Mammary epithelial cell (primary cell): Measurements from ENCODE around the gene KIF26A.

Experiments
- CTCF ChIP-seq, 2 donors: IDR thresholded peaks in 1 of 2; conservative IDR thresholded peaks in 1 of 2; 2 replicates each; pipeline ENCODE4 v1.5.1; 2011 to 2012; ENCODE audit warnings: inconsistent platforms in 2 of 2, low read length in 2 of 2, mild to moderate bottlenecking in 2 of 2, control low read depth in 1 of 2, low read depth in 1 of 2; ENCODE audit not compliant: insufficient read depth in 1 of 2; ENCODE audit errors: extremely low read depth in 1 of 2
- EZH2 ChIP-seq: IDR thresholded peaks from 2 replicates; pipeline ENCODE4 v1.6.1; 2012; ENCODE audit warnings: low read length, inconsistent platforms, borderline replicate concordance

- TF ChIP-seq CTCF (conservative IDR thresholded peaks at IDR 0.05 in 1 of 2, IDR thresholded peaks at IDR 0.05 in 1 of 2; ENCODE audit: extremely low read depth in 1 of 2, insufficient read depth in 1 of 2, low read depth in 1 of 2, low read length in 2 of 2) (no peak), EZH2 (no peak)
These were observed 41.3 kb downstream of the KIF26A start for GRCh38 chr14:104179564-104180129.
